HG03354 (cell line): ENCODE results near the gene CNGA4.
"Not testable (repeated sequence)": the region's sequence is repeated elsewhere in the genome, so short reads cannot be mapped to it uniquely, and the experiment has no call there.

Experiments
- ATAC-seq: cut with Tn5 transposase; IDR thresholded peaks from one replicate; pipeline ENCODE4 v1.9.1; 2021; ENCODE audit warnings: mild to moderate bottlenecking; ENCODE audit not compliant: unreplicated experiment, poor library complexity, severe bottlenecking

Gene CNGA4

DNA sequence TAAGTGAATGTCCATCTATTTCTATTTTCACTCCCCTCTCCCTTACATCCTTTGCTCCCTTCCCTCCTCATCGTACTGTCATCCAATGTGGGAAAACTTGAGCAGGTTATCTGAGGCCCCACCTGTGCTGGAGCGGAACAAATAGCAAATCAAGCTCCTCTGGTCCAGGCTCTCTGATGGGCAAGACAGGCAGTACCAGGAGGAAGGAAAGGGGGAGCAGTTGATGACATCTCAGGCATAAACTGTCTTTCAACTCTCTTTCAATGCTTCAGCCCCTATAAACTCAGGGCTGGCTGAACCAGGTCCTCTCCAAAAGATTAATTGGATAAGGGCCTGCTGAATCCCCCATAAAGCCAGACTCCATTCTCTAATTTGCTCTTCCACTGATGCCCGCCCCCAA lies 19.3 kb downstream of the CNGA4 start:
- ATAC-seq: no peak

DNA sequence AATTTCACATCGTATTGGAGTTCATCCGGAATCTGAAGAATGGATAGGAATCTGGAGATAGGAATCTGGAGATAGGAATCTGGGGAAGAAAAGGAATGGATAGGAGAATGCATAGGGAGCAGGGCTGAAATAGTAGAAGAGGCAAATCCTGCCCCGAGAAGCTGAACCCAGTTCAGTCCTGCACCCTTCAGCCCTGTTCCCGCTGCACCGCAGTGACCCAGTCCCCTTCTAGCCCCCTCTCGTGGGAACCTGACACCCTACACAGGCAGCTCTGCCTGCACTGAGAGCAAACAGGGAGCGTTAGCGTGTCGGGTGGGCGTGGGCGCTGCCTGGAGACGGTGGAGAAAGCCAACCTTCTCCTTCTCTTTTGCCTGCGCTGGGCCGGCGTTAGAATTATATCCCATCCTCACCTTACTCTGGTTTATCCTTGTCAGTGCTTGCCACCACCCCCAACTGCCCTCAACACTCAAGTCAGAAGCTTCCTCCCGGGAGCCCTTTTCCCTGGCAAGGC lies 19.7 kb downstream of the CNGA4 start:
- ATAC-seq: no peak

DNA sequence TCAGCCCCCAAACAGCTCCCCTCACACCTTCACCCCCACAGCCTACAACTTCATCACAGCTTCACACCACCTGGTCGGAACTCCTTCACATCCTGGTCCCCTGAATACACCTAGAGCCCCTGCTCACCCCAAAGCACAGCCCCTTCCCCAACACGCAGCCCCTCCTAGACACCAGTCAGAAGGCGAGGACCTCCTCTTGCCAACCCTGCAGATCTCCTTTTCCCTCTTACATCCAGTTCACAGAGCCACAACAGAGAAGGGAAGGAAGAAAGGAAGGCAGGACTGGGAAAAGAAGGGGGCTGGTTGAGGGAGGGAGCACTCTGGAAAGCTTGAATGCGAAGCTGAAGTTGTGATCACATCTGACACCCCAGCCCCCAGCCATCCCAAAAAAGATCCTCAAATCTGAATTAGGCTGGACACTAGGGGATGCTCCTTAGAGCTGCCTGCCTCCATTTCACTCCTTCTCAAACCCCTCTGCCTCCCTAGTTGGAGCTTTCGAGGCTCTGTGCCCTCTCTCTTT lies 21.4 kb downstream of the CNGA4 start:
- ATAC-seq: no peak

DNA sequence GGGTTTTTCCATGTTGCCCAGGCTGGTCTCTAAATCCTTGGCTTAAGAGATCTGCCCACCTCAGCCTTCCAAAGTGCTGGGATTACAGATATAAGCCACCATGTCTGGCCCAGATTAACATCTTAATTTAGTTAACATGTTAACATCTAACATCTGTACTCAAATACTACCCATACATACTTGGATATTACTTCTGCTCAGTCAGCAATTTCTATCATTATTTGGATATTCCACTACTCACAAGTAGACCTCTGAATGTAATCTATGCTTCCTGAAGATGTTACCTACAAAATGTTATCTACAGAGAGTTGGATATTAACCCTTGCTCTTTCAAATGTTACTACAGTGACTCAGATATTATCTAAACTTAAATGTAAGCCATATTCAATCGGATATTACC lies 24.8 kb downstream of the CNGA4 start:
- no peak for ATAC-seq

DNA sequence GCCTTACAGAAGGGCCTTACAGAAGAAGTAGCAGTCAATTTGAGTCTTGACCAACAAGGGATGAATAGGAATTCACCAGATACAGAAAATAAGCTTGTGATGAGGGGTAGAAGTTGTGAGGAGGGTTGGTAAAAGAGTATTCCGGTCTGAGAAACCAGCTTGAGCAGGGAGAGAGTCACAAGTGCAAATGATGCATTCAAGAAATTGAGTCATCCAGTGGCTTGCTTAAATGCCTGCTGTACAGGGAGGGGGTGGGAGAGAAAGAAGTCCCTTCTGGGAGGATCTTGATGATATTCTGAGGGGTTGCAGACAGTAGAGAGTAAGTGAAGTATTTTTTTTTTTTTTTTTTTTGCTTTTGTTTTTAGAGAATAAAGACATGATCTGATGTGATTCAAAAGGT lies 29.9 kb downstream of the CNGA4 start:
- ATAC-seq: no peak

DNA sequence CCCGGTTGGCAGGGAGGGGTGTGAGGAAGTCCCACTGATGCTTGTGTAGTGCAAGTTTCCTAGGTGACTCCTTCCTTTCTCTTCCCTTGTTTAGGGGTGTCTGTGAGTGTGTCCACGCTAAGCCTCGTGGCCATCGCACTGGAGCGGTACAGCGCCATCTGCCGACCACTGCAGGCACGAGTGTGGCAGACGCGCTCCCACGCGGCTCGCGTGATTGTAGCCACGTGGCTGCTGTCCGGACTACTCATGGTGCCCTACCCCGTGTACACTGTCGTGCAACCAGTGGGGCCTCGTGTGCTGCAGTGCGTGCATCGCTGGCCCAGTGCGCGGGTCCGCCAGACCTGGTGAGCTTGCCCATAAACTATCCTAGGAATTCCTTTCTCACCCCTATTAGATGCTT lies 31.1 kb downstream of the CNGA4 start:
- no peak for ATAC-seq

DNA sequence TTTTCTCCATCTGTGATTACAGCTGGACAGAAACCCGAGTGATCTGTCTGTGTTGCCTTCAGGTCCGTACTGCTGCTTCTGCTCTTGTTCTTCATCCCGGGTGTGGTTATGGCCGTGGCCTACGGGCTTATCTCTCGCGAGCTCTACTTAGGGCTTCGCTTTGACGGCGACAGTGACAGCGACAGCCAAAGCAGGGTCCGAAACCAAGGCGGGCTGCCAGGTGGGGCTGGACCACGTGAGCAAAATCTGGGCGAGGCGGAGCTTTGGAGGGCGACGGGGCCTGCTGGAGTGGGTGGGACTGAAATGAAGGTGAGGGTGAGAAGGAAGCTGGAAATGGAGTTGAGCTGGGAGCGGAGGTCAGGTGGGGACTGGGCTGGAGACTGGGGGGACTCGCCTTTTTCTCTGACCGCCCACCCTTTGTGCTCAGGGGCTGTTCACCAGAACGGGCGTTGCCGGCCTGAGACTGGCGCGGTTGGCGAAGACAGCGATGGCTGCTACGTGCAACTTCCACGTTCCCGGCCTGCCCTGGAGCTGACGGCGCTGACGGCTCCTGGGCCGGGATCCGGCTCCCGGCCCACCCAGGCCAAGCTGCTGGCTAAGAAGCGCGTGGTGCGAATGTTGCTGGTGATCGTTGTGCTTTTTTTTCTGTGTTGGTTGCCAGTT lies 31.8 kb downstream of the CNGA4 start:
- no peak for ATAC-seq

DNA sequence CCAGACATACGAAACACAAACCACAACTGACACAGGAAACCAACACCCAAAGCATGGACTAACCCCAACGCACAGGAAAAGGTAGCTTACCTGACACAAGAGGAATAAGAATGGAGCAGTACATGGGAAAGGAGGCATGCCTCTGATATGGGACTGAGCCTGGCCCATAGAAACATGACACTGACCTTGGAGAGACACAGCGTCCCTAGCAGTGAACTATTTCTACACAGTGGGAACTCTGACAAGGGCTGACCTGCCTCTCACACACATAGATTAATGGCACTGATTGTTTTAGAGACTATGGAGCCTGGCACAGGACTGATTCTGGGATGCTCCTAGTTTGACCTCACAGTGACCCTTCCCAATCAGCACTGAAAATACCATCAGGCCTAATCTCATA lies 32.7 kb downstream of the CNGA4 start:
- no peak for ATAC-seq

DNA sequence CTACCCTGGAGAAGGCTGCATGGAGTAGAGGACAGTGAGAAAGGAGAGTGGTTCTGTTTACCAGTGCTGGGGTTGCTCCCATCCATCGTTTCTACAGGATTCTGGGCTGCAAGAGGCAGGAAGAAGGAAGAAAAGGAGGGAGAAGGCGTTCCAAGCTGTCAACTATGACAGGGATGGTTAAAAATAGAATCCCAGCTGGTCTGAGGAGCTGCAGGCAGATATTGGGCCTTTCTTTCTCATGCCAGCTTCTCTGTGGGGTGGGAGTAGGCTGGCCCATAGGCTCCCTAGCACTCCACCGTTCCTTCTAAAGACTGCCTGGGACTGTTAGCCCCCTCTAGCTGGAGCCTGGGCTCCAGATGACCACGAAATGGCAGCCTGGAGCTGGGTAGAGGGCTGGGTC lies 34.3 kb downstream of the CNGA4 start:
- ATAC-seq: no peak

DNA sequence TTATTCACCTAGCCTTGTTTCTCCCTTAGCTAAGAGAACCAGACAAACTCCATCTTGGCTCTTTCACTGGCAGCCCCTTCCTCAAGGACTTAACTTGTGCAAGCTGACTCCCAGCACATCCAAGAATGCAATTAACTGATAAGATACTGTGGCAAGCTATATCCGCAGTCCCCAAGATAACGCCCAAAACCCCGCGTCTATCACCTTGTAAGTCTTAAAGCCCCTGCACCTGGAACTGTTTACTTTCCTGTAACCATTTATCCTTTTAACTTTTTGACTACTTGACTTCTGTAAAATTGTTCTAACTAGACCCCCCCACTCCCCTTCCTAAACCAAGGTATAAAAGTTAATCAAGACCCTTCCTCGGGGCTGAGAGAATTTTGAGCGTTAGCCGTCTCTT lies 41.9 kb downstream of the CNGA4 start:
- not testable (repeated sequence) for ATAC-seq

DNA sequence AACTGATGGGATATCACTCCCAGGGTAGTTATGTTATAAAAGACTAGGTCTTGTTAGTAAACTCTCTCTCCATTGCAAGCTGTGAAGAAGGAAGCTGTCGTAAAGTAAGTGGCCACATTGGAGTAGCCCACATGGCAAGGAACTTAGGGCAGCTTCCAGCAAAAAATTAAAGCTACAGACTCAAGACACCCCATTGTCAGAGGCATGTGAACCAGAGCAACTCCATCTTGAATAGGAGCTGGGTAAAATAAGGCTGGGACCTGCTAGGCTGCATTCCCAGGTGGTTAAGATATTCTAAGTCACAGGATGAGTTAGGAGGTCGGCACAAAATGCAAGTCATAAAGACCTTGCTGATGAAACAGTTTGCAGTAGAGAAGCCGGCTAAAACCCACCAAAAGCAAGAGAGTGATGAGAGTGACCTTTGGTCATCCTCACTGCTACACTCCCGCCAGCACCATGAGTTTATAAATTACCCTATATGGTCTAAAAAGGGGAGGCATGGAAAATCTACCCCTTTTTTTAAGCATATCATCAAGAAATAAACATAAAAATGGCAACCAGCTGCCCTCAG lies 44.6 kb downstream of the CNGA4 start:
- ATAC-seq: no peak

DNA sequence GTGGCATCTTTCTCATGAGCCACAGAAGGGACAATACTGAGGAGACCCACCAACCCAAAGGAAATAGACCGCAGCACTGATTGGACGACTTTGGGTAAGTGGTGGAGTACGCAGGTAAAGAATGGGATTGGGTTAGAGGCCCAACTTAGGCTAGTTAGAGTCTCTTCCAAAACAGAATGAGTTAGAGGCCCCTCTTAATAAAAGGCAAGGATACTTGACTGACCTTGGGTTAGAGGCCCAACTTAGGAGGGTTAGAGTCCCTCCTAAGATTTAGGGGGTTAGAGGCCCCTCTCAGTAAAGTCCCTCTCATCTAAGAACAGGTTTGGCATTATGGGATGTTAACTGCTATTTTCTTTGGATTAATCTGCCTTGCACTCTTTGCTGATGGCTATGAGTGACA lies 45.4 kb downstream of the CNGA4 start:
- no peak for ATAC-seq

DNA sequence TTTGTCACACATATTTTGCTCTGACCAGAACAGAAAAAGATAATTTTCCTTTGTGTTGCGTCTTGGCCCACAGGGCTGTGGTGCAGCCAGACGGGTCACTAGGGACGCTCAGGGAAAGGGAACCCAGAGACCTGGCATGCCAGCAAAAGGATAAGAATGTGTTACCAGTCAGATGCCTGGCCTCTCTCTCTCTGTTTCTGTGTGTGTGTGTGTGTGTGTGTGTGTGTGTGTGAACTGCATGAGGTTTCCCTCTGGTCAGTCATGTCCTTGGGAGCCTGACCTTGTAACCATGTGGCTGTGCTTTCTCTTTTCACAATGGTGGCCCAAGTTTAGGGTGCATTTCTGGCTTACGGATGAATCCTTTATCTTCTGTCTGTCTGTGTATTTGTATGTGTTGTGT lies 46.1 kb downstream of the CNGA4 start:
- no peak for ATAC-seq
